K562 (cell line): ENCODE results near the gene BLOC1S4. TPM values are rescaled to one million over a fixed set of nuclear protein-coding genes. Genes with fewer than 3 reads are reported as not detected.

Source experiments
- COPS2 ChIP-seq: fragments of 450-650 bp; conservative IDR thresholded peaks from 2 replicates; pipeline ENCODE4 v1.6.1; 2016; ENCODE audit warnings: mild to moderate bottlenecking, moderate library complexity
- CUX1 ChIP-seq: fragments of 200-800 bp; sonication (Bioruptor generic); IDR thresholded peaks from 2 replicates; pipeline ENCODE4 v1.6.1; 2016; ENCODE audit warnings: missing genetic modification characterization, missing compliant biosample characterization
- ELF2 ChIP-seq: fragments of 250-450 bp; sonication (Bioruptor Pico); IDR thresholded peaks from 2 replicates; pipeline ENCODE4 v1.5.0; 2021; ENCODE audit warnings: mild to moderate bottlenecking
- FOXP1 ChIP-seq: sonication (generic); formaldehyde crosslinking; IDR thresholded peaks from 2 replicates; pipeline ENCODE4 v1.8.0; 2022; ENCODE audit warnings: mild to moderate bottlenecking, missing genetic modification reagents
- HBP1 ChIP-seq: fragments of 450-650 bp; formaldehyde crosslinking; IDR thresholded peaks from 2 replicates; pipeline ENCODE4 v1.4.0; 2022; ENCODE audit warnings: missing genetic modification characterization
- HIVEP1 ChIP-seq: fragments of 250-450 bp; sonication (Bioruptor Pico); IDR thresholded peaks from 2 replicates; pipeline ENCODE4 v1.4.0; 2020; ENCODE audit warnings: mild to moderate bottlenecking
- HNRNPH1 ChIP-seq: fragments of 200-400 bp; formaldehyde crosslinking; optimal IDR thresholded peaks from 2 replicates; pipeline ENCODE3; 2017; ENCODE audit warnings: low read depth, mild to moderate bottlenecking, low read length, moderate library complexity
- IFI16 ChIP-seq: fragments of 250-450 bp; sonication (Bioruptor Pico); IDR thresholded peaks from 2 replicates; pipeline ENCODE4 v2.1.2; 2022; ENCODE audit warnings: mild to moderate bottlenecking, inconsistent platforms
- KLF1 ChIP-seq: fragments of 450-650 bp; IDR thresholded peaks from 2 replicates; pipeline ENCODE4 v1.6.1; 2016; ENCODE audit warnings: missing genetic modification characterization, missing compliant biosample characterization
- MAFK ChIP-seq: IDR thresholded peaks from 2 replicates; pipeline ENCODE4 v1.6.1; 2011; ENCODE audit warnings: low read length, improper control_type of control experiment
- NEUROD1 ChIP-seq: fragments of 150-350 bp; IDR thresholded peaks from 2 replicates; pipeline ENCODE4 v1.6.1; 2014; ENCODE audit warnings: borderline replicate concordance, low read length, low read depth; ENCODE audit not compliant: partially characterized antibody
- PURB ChIP-seq: sonication (generic); formaldehyde crosslinking; IDR thresholded peaks from 2 replicates; pipeline ENCODE4 v1.9.0; 2021; ENCODE audit warnings: low read depth, mild to moderate bottlenecking, missing genetic modification reagents
- SNRNP70 ChIP-seq: fragments of 200-400 bp; formaldehyde crosslinking; optimal IDR thresholded peaks from 2 replicates; pipeline ENCODE3; 2017; ENCODE audit warnings: low read depth, low read length
- TCF3 ChIP-seq: sonication (generic); formaldehyde crosslinking; IDR thresholded peaks from 2 replicates; pipeline ENCODE4 v1.4.0; 2020; ENCODE audit warnings: mild to moderate bottlenecking, missing genetic modification reagents
- TEAD4 ChIP-seq, 2 experiments: sonication (generic) in 1 of 2; formaldehyde crosslinking in 1 of 2; IDR thresholded peaks; 2 replicates each; pipeline versions ENCODE4 v1.6.1 to v1.8.0; 2012 to 2022; ENCODE audit warnings: borderline replicate concordance in 1 of 2, inconsistent platforms in 1 of 2, low read length in 1 of 2, mild to moderate bottlenecking in 1 of 2, missing genetic modification reagents in 1 of 2
- USF2 ChIP-seq: sonication (generic); formaldehyde crosslinking; IDR thresholded peaks from 2 replicates; pipeline ENCODE4 v1.5.0; 2020; ENCODE audit warnings: missing genetic modification reagents
- ZNF174 ChIP-seq: fragments of 250-450 bp; sonication (Bioruptor Pico); IDR thresholded peaks from 2 replicates; pipeline ENCODE4 v1.4.0; 2020; ENCODE audit warnings: mild to moderate bottlenecking
- ZNF3 ChIP-seq: fragments of 250-450 bp; sonication (Bioruptor Pico); IDR thresholded peaks from 2 replicates; pipeline ENCODE4 v1.5.0; 2021; ENCODE audit warnings: mild to moderate bottlenecking, moderate library complexity
- ZNF512 ChIP-seq: IDR thresholded peaks from 2 replicates; pipeline ENCODE4 v1.6.1; 2016; ENCODE audit warnings: missing genetic modification characterization, missing compliant biosample characterization
- ZNF764 ChIP-seq: fragments of 250-450 bp; sonication (Bioruptor Pico); IDR thresholded peaks from 2 replicates; pipeline ENCODE4 v1.4.0; 2020; ENCODE audit warnings: low read depth, mild to moderate bottlenecking, moderate library complexity
- polyA plus RNA-seq, 8 experiments: library from polyadenylated mRNA; depleted of rRNA in 4 of 8; stranded (reverse) in 5 of 8; unstranded in 3 of 8; fragments of >200 nt; fragmentation: Nextera tagmentation in 2 of 8; fragmentation: Illumina TruSeq in 1 of 8; extraction: Ambion mirVana in 2 of 8; extraction: Trizol in 1 of 8; gene quantifications; 2 replicates each; pipeline versions ENCODE4 v1.2.1 to v1.2.3, GENCODE V29; 2011 to 2014; ENCODE audit warnings: inconsistent platforms in 1 of 8, missing spikeins in 1 of 8
- total RNA-seq, 7 experiments: library from RNA; depleted of rRNA in 6 of 7; stranded (reverse); fragments of >200 nt in 6 of 7; fragmentation: Illumina TruSeq in 2 of 7; extraction: Trizol in 2 of 7; gene quantifications; 2 replicates each; pipeline versions ENCODE4 v1.2.1 to v1.2.3, GENCODE V29; 2011 to 2021; ENCODE audit warnings: low replicate concordance in 1 of 7

BLOC1S4 gene
- total and polyA plus RNA-seq, 9 of the 15 experiments (the other 6 are each of a cell fraction or from before 2014, with no cell fraction given): 3.1 to 31.6 (median 11.2) TPM

- TF ChIP-seq SNRNP70 (no peak), COPS2 (no peak), HIVEP1 (CRISPR knock-in tag) (no peak), HNRNPH1 (no peak), ZNF174 (CRISPR knock-in tag) (no peak), MAFK (no peak), TEAD4 (IDR thresholded peaks at IDR 0.05; ENCODE audit: low read length) (peak; percentile 65), TEAD4 (CRISPR knock-in tag; IDR thresholded peaks at IDR 0.05; ENCODE audit: borderline replicate concordance) (no peak), USF2 (CRISPR knock-in tag) (no peak), PURB (CRISPR knock-in tag) (no peak), NEUROD1 (no peak), IFI16 (CRISPR knock-in tag) (no peak), TCF3 (CRISPR knock-in tag) (peak; percentile 71), HBP1 (CRISPR knock-in tag) (no peak), CUX1 (CRISPR knock-in tag) (no peak), ZNF512 (tag) (no peak), ELF2 (CRISPR knock-in tag) (no peak), ZNF764 (CRISPR knock-in tag) (no peak), ZNF3 (CRISPR knock-in tag) (no peak), FOXP1 (0 out of 2 replicates have a peak, but pooled peaks have one; percentile 33), KLF1 (no peak)
Measured at GRCh38 chr4:6674500-6675149, 41.3 kb upstream of the BLOC1S4 start (continued).
